Breast epithelium (tissue), 3 donors: ENCODE measurements around the gene JMJD8.

ENCODE experiments used
- CTCF ChIP-seq, 3 donors: fragments of 450-650 bp; IDR thresholded peaks; one replicate each; pipeline ENCODE4 v1.5.1; 2016 to 2017; ENCODE audit warnings: antibody characterized with exemption in 3 of 3, mild to moderate bottlenecking in 3 of 3, moderate library complexity in 3 of 3
- POLR2A ChIP-seq: fragments of 450-650 bp; IDR thresholded peaks from one replicate; pipeline ENCODE4 v1.6.1; 2016; ENCODE audit warnings: antibody characterized with exemption, mild to moderate bottlenecking, moderate library complexity

DNA sequence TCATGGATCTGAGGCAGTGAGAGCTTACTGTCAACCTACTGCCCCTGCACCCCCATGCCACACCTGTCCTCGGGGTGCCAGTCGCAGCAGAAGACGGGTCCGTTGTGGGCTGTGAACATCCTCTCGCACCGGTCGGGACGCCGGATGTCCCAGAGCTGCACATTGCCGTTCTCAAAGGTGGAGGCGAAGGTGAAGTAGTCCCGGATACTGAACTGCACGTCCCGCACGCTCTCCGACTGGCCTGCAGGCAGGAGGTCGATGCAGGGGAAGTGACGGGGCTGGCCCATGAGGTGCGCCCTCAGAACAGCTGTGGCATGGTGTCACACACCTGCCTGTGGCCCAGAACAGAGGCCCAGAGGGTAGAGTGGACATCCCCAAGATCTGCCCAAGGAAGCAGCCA is 3.4 kb upstream of the JMJD8 start:
- TF ChIP-seq POLR2A (no peak), CTCF (IDR thresholded peaks at IDR 0.05) (no peak)
